Frontal cortex (tissue), 4 donors: ENCODE results near the gene CELF2. TPM values are rescaled to one million over a fixed set of nuclear protein-coding genes. Genes with fewer than 3 reads are reported as not detected.

Source experiments
- DNase-seq, 2 donors: peaks; one replicate each; pipeline ENCODE4 v3.0.0; 2012; ENCODE audit warnings: low spot score in 2 of 2
- FAIRE-seq: peaks from 2 replicates; lab custom pipeline; 2012; peaks lifted over from hg19 to GRCh38; lab: Jason Lieb, UNC
- total RNA-seq: library from RNA; depleted of rRNA; stranded (reverse); fragments of >200 nt; gene quantifications from one replicate; pipeline ENCODE4 v1.2.3, GENCODE V29; 2014
- donor health status: control.
- donor health status: control.
- donor health status: control.

Gene CELF2
- total RNA-seq, 1 donor from 2014 or later = 129 TPM

GRCh38 chr10:11253385-11254002 lies 235.8 kb downstream of the CELF2 start:
- DNase-seq = no peak
- no peak for FAIRE-seq

- FAIRE-seq = no peak
- no peak for DNase-seq
Measured at GRCh38 chr10:11255156-11255555, 237.5 kb downstream of the CELF2 start.

- no peak for DNase-seq
- FAIRE-seq = no peak
Measured at GRCh38 chr10:11255796-11256444, 238.2 kb downstream of the CELF2 start.

GRCh38 chr10:11256896-11257295 lies 239.2 kb downstream of the CELF2 start:
- no peak for DNase-seq
- no peak for FAIRE-seq

- no peak for FAIRE-seq
- DNase-seq = no peak
Measured at GRCh38 chr10:11257440-11258090, 239.9 kb downstream of the CELF2 start.

GRCh38 chr10:11260170-11260569 lies 242.5 kb downstream of the CELF2 start:
- FAIRE-seq = no peak
- DNase-seq = no peak

GRCh38 chr10:11261143-11261542 lies 243.5 kb downstream of the CELF2 start:
- DNase-seq = no peak
- no peak for FAIRE-seq

- DNase-seq = no peak
- FAIRE-seq = no peak
Measured at GRCh38 chr10:11261687-11262493, 244.2 kb downstream of the CELF2 start.

GRCh38 chr10:11262494-11263345 lies 245.0 kb downstream of the CELF2 start:
- FAIRE-seq = no peak

GRCh38 chr10:11263767-11264166 lies 246.1 kb downstream of the CELF2 start:
- DNase-seq (no peak), FAIRE-seq (no peak)

More at GRCh38 chr10:11262494-11263345, 245.0 kb downstream of the CELF2 start:
- DNase-seq = no peak

- DNase-seq (no peak), FAIRE-seq (no peak)
Measured at GRCh38 chr10:11264296-11265048, 246.8 kb downstream of the CELF2 start.

GRCh38 chr10:11265484-11265883 lies 247.8 kb downstream of the CELF2 start:
- no peak for DNase-seq
- FAIRE-seq = no peak

GRCh38 chr10:11266426-11266825 lies 248.8 kb downstream of the CELF2 start:
- FAIRE-seq = no peak
- DNase-seq = no peak

- DNase-seq (peak in 1 of 2 donors; percentile 36), FAIRE-seq (no peak)
Measured at GRCh38 chr10:11270135-11270857, 252.6 kb downstream of the CELF2 start.

- no peak for FAIRE-seq
- no peak for DNase-seq
Measured at GRCh38 chr10:11270858-11271179, 253.1 kb downstream of the CELF2 start.

GRCh38 chr10:11272915-11273389 lies 255.3 kb downstream of the CELF2 start:
- no peak for DNase-seq
- FAIRE-seq = no peak

GRCh38 chr10:11274452-11274851 lies 256.8 kb downstream of the CELF2 start:
- no peak for FAIRE-seq
- no peak for DNase-seq

GRCh38 chr10:11275651-11276050 lies 258.0 kb downstream of the CELF2 start:
- FAIRE-seq = no peak
- DNase-seq = no peak
